ENCODE data around the gene ZNF598.

- TF ChIP-seq, protein P1, sequence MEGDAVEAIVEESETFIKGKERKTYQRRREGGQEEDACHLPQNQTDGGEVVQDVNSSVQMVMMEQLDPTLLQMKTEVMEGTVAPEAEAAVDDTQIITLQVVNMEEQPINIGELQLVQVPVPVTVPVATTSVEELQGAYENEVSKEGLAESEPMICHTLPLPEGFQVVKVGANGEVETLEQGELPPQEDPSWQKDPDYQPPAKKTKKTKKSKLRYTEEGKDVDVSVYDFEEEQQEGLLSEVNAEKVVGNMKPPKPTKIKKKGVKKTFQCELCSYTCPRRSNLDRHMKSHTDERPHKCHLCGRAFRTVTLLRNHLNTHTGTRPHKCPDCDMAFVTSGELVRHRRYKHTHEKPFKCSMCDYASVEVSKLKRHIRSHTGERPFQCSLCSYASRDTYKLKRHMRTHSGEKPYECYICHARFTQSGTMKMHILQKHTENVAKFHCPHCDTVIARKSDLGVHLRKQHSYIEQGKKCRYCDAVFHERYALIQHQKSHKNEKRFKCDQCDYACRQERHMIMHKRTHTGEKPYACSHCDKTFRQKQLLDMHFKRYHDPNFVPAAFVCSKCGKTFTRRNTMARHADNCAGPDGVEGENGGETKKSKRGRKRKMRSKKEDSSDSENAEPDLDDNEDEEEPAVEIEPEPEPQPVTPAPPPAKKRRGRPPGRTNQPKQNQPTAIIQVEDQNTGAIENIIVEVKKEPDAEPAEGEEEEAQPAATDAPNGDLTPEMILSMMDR (IDR thresholded peaks at IDR 0.05): no peak
- TF ChIP-seq SIN3A (IDR thresholded peaks at IDR 0.05; ENCODE audit: borderline replicate concordance, insufficient read depth, low read depth, low read length) (no peak), POLR2AphosphoS5 (IDR thresholded peaks at IDR 0.05; ENCODE audit: low read depth, low read length) (no peak)
These were observed 34.2 kb upstream of the ZNF598 start for GRCh38 chr16:2043667-2044451.
